ENCODE measurements around the gene EXO1.
"Not testable (repeated sequence)": the region's sequence is repeated elsewhere in the genome, so short reads cannot be mapped to it uniquely, and the experiment has no call there.

Gene EXO1

GRCh38 chr1:241837901-241838300 lies 10.1 kb upstream of the EXO1 start:
- no peak for DNase-seq

GRCh38 chr1:241838897-241839296 lies 9.1 kb upstream of the EXO1 start:
- DNase-seq: no peak

GRCh38 chr1:241839369-241839979 lies 8.5 kb upstream of the EXO1 start:
- DNase-seq: no peak

DNA sequence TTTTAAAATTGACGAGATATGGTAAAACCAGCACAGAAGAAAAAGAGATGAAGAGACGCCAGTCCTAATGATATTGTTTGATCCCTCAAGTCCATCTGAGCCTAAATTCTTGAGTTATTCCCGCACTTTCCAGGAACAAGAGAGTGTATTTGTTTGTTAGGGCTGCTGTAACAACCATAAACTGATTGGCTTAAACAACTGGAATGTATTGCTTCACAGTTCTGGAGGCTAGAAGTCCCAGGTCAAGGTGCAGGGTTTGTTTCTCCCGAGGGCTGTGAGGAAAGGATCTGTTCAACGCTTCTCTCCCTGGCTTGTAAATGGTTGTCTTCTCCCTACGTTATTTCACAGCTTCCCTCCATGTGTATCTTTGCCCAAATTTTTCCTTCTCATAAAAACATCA lies 7.8 kb upstream of the EXO1 start:
- DNase-seq: no peak

DNA sequence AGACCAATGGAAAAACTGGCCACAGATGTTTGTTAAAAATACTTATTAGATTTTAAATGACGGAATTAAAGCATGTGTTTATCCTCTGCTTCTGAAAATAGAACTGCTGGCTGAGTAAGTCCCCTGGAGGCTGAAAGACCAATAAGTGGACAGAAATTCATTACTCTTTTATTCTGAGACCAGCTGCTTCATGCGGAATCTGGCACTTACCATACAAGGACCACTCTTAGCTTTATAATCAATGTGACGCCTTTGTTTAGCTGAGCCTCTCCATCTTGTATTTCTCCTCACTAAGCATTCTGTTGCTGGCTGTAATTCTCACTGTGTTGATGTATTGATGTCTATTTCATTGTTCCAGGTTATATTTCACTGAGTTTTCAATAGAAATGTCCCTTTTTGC lies 6.3 kb upstream of the EXO1 start:
- no peak for DNase-seq

DNA sequence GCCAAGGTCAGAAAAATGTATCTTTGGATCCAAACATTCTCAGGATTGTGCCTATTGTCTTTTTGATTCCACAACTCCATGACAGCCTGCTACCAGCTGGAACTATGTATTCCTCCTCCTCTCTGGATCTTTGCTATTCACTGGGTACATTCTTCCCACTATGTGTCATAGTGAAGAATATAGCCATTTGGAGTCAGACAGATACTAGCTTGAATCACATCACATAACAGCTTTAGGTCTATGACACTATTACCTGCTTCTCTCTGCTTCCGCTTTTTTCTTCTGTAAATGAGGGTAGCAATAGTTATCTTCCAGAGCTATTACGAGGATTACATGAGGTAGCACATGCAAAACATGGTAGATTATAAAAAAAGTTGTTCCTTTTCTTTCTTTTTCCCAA lies 5.4 kb upstream of the EXO1 start:
- no peak for DNase-seq

- no peak for DNase-seq
Measured at GRCh38 chr1:241844593-241844992, 3.4 kb upstream of the EXO1 start.

DNA sequence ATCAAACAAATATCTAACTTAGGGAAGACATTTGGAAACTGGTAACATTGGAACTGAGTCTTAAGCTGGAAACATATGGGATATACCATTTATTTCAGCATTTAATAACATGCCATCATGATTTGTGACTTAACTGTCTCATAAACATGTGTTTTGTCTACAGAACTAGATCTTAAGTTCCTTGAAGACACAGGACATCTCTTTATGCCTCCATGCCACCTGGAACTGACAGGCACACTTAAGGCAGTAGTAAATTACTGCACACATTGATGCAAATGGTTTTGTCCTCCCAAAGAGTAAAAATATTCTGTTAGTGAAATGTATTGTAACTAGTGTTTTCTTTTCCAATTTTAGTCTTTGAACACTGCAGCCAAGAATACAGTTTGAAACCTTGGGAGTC lies 1.6 kb upstream of the EXO1 start:
- DNase-seq: no peak

DNA sequence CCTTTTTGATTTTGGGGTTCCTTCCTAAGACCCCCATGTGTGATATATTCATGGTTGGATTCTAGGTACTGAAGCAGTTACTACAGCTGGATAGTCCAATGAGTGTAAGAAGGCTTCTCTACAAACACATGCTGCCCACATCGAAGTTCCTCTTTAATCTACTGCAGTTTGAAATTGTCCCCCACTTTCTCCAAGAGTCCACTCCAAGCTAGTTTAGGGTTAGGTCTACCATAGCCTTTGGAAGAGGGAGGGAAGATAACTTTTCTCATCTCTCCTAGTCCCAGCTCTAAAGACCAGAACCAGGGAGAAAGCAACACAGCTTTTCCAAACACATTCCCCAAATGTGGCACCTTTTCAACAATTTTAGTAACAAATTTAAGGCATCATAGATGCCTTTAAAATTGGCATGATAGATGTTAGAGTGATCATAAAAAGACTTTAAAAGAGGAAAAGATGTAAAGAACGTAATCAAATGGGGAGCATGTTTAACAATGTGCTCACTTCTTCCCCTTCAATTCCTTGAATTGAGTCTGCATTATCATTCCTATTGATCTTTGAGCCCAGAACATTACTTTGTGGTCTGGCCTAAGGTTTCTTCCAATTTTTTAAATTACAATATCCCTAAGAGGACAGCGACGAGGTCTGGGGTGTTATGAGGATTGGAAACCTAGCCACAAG lies 1.0 kb upstream of the EXO1 start:
- no peak for DNase-seq

- no peak for DNase-seq
Measured at GRCh38 chr1:241847540-241847795, 536 bp upstream of the EXO1 start.

GRCh38 chr1:241848686-241849344 lies 811 bp downstream of the EXO1 start:
- DNase-seq: no peak

GRCh38 chr1:241849345-241849695 lies 1.3 kb downstream of the EXO1 start:
- no peak for DNase-seq

- DNase-seq: not testable (repeated sequence)
Measured at GRCh38 chr1:241855545-241856140, 7.6 kb downstream of the EXO1 start.

DNA sequence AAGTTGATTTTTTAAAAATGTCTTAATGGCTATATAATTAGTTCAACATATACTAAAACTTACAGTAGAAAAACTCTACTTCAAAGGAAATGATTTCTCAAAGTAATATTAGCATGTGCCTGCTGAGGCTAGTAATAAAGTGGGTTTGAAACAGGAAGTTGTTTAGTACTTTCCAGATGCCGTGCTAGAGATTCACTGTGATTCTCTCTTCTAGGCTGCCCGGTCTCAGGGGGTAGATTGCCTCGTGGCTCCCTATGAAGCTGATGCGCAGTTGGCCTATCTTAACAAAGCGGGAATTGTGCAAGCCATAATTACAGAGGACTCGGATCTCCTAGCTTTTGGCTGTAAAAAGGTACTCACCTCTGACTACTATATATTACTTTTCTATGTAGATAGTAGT lies 9.1 kb downstream of the EXO1 start:
- DNase-seq: no peak

DNA sequence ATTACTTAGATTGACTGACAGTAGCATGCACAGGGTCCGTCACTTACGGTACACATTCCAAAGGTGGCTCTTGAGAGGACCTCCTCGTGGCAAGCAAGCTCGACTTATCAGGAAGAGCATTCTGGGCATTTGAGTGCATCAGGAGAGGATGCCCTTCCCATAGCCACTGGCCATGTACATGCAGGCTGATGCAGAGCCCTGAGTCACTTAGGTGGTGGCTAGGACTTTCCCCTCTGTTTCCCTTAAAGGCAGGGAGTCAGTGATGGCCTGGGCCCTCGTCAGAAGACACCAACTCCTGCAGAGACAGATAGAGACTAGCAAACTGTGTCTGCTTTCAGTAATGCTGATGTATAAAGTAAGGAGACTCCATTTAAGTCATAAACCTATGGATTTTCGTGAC lies 12.9 kb downstream of the EXO1 start:
- no peak for DNase-seq

GRCh38 chr1:241869022-241869421 lies 21.0 kb downstream of the EXO1 start:
- DNase-seq: no peak

DNA sequence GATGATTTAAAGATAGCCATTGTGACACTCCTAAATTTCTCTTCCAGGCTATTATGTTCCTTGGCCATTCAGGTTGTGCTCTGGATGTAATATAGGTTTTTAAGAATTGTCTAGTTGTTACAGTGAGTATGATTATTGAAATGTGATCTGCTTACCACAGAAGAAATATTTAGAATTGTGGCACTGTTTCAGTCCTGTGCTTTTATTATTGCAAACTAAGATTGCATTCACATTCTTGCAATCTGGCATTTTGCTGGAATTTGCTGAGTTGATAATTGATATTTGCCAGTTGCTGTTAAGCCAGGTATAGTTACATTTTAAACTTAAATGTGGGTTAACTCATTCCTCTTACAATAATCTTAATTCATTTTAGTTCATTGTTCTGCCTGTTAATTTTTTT lies 22.3 kb downstream of the EXO1 start:
- no peak for DNase-seq

- DNase-seq: no peak
Measured at GRCh38 chr1:241870746-241871430, 22.9 kb downstream of the EXO1 start.

DNA sequence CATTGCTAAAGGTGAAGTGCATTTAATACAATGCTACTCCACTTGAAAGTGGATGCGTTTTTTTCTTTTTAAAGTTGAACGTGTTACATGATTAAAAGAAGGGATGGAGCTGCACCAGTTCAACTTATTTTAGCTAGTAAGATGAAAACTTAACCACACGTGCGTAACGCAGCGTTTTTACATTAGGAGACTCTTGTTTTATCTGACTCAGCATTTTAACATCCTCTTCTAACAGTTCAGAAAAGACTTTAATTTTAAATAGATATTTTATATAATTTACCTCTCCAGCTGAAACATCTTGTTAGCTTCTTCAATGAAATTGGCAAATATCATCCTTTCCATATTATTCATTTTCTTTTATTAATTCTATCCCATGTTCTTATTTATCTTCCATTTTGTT lies 33.4 kb downstream of the EXO1 start:
- no peak for DNase-seq

DNA sequence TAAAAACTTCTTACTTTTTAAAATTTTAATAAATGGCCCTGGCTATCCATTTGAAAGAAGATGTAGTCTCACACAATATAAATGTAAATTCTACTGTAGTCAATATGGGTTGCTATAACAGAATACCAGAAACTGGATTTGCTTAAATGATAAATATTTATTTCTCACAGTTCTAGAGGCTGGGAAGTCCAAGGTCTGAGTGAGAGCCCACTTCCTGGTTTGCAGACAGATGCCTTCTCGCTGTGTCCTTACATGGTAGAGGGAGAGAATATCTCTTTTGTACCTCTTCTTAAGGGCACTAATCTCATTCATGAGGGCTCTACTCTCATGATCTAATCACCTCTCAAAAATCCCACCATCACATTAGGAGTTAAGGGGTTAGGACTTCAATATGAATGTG lies 35.2 kb downstream of the EXO1 start:
- no peak for DNase-seq

GRCh38 chr1:241888232-241888631 lies 40.2 kb downstream of the EXO1 start:
- DNase-seq: no peak

- no peak for DNase-seq
Measured at GRCh38 chr1:241891296-241891695, 43.3 kb downstream of the EXO1 start.

- DNase-seq: no peak
Measured at GRCh38 chr1:241894016-241894415, 46.0 kb downstream of the EXO1 start.

GRCh38 chr1:241895013-241895412 lies 47.0 kb downstream of the EXO1 start:
- DNase-seq: no peak

All from NCI-H510A (cell line).